ENCODE measurements around the gene AKIP1.

AKIP1 gene

DNA sequence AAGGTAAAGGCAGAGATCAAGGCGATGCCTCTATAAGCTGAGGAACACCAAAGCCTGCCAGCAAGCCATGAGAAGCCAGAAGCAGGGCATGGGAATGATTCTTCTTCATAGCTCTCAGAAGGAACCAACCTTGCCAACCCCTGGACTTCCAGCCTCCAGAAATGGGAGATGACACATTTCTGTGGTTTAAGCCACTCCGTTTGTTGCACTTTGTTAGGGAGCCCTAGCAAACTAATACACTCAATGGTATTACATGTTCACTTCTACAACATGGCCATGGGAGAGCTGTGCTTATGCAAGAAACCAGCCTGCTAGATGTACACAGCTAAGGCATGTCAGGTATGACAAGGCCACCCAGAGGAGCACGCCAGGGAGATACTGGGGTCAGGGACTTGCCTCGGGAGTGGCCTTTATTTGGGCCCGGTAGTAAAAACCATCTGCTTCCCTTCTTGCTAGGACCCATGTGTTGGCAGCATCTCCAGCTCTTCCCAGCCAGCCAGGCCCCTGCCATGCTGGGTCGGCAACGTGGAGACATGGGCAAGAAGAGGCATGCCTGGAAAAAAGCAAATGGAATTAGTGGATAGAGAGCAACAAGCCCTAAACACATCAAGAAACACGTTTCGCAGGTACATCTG is 18.1 kb downstream of the AKIP1 start:
- TF ChIP-seq, protein P1, sequence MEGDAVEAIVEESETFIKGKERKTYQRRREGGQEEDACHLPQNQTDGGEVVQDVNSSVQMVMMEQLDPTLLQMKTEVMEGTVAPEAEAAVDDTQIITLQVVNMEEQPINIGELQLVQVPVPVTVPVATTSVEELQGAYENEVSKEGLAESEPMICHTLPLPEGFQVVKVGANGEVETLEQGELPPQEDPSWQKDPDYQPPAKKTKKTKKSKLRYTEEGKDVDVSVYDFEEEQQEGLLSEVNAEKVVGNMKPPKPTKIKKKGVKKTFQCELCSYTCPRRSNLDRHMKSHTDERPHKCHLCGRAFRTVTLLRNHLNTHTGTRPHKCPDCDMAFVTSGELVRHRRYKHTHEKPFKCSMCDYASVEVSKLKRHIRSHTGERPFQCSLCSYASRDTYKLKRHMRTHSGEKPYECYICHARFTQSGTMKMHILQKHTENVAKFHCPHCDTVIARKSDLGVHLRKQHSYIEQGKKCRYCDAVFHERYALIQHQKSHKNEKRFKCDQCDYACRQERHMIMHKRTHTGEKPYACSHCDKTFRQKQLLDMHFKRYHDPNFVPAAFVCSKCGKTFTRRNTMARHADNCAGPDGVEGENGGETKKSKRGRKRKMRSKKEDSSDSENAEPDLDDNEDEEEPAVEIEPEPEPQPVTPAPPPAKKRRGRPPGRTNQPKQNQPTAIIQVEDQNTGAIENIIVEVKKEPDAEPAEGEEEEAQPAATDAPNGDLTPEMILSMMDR (IDR thresholded peaks at IDR 0.05) = no peak
- Histone ChIP-seq H3K9me3 (ENCODE audit: control insufficient read depth, low read length) (no peaks in the 10 kb centered on the region), H3K27me3 (ENCODE audit: control insufficient read depth, insufficient read depth, low read length) (no peaks in the 10 kb centered on the region)

DNA sequence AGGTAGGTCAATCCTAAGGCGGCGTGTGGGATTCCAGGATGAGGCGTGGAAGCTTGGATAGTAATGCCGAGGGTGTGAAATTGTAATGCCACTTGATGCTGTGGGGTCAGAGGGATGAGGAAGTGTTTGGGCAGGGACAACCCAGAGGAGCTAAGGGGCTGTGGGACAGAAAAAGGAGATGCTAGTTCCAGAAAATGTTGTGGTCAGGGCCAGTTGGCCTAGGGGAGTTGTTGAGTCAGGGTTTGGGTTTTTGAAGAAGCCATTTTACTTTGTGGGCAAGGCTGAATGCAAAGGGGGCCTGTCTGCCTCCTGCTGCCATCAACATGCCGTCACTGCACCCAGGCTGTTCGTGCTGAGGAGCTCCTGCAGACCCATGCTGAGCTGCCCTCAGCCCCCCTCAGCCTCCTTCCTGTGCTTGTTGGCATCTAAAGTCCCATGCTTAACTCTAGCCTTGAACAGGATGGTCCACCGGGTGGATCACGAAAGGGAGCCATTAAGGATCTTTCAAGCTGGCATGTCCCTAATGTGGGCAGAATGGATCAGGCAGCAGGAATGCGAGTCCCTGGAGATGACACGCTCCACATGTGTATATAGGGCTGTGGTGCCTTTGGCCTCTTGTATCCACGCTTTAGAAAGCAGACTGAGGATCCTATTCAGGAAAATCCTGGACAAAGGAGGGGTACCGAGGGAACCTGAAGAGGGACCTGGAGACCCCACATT is 19.6 kb downstream of the AKIP1 start:
- H3K9ac ChIP-seq = no peak overlapping the region
- H3K27ac ChIP-seq = no peak overlapping the region
- TF ChIP-seq, protein P1 (IDR thresholded peaks at IDR 0.05) = no peak
- H3K27me3 ChIP-seq (ENCODE audit: control insufficient read depth, insufficient read depth, low read length) = no peaks in the 10 kb centered on the region
- no peak overlapping the region for H3K4me3 ChIP-seq (ENCODE audit: low read depth, low read length)
- H3K9me3 ChIP-seq (ENCODE audit: control insufficient read depth, low read length) = no peaks in the 10 kb centered on the region
- H3K36me3 ChIP-seq (ENCODE audit: control insufficient read depth, insufficient read depth, low read length) = no peaks in the 10 kb centered on the region
- no peak overlapping the region for H3K4me2 ChIP-seq (ENCODE audit: low read length)
- no peaks in the 10 kb centered on the region for H3K4me1 ChIP-seq
- H3K79me2 ChIP-seq = no peaks in the 10 kb centered on the region
- no peak overlapping the region for H2AFZ ChIP-seq

More for the DNA sequence above, 18.1 kb downstream of the AKIP1 start:
- no peak overlapping the region for H2AFZ ChIP-seq
- no peaks in the 10 kb centered on the region for H3K79me2 ChIP-seq
- H3K4me1 ChIP-seq = no peaks in the 10 kb centered on the region
- no peak overlapping the region for H3K4me3 ChIP-seq (ENCODE audit: low read depth, low read length)
- no peak overlapping the region for H3K4me2 ChIP-seq (ENCODE audit: low read length)
- no peak overlapping the region for H3K27ac ChIP-seq
- H3K36me3 ChIP-seq (ENCODE audit: control insufficient read depth, insufficient read depth, low read length) = no peaks in the 10 kb centered on the region
- no peak overlapping the region for H3K9ac ChIP-seq

DNA sequence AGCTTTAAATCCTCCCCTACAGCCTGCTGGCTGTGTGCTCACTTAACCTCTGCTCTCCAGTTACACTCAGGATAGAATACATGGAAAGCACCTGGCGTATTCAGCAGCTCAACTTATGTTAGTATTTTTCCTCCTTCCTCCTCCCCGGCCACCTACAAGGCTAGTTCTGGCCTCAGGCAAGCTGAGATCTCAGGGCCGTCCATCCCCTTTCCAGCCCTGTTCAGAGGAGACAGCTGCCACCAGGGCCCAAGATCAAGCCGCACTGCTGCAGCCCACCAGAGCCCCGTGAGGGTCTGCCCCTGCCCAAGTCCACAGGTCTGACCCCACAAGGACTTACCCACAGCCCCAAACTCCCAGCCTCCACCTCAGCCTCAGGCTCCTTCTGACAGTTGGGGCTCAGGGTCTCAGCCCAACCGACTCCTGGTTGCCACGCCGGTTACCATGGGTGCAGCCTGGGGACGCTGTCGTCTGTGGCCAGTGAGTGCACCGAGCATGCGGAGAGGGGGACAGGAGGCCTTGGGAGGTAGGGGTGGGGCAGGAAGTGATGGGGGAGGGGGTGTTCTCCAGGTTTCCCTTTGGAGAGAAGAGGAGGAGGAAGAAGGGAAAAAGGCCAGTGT is 21.7 kb downstream of the AKIP1 start, which contains the start of gene C11orf16:
TSS of gene C11orf16 (minus strand) at position 384 of the 617 bp plus-strand sequence. CDS start 639 bp downstream, outside the sequence.
- Histone ChIP-seq H3K9me3 (ENCODE audit: control insufficient read depth, low read length) (no peaks in the 10 kb centered on the region), H3K4me1 (no peaks in the 10 kb centered on the region), H3K36me3 (ENCODE audit: control insufficient read depth, insufficient read depth, low read length) (no peaks in the 10 kb centered on the region), H3K9ac (no peak within 1 kb of the TSS), H2AFZ (no peak within 1 kb of the TSS), H3K27ac (no peak within 1 kb of the TSS), H3K4me3 (ENCODE audit: low read depth, low read length) (no peak within 1 kb of the TSS), H3K4me2 (ENCODE audit: low read length) (no peak within 1 kb of the TSS), H3K79me2 (no peaks in the 10 kb centered on the region), H3K27me3 (ENCODE audit: control insufficient read depth, insufficient read depth, low read length) (no peaks in the 10 kb centered on the region)
- TF ChIP-seq, protein P1 (IDR thresholded peaks at IDR 0.05) = no peak

DNA sequence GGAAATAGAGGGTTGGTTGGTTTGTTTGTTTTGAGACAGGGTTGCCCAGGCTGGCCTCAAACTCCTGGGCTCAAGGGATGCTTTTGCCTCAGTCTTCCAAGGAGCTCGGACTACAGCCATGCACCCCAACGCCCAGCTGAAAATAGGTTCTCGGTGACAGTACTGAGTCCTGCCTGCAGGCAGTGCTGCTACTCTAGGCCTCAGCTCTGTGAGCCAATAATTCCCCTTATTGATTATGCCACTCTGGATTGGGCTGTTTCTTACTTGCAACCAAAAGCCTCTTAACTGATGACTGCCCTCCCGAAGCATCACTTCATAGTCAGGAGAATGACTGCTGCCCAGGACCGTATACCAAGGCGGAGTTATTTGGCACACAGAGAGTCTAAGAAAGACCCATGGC is 22.9 kb downstream of the AKIP1 start:
- Histone ChIP-seq H3K9me3 (ENCODE audit: control insufficient read depth, low read length) (no peaks in the 10 kb centered on the region), H3K36me3 (ENCODE audit: control insufficient read depth, insufficient read depth, low read length) (no peaks in the 10 kb centered on the region), H2AFZ (no peak overlapping the region), H3K27me3 (ENCODE audit: control insufficient read depth, insufficient read depth, low read length) (no peaks in the 10 kb centered on the region), H3K4me3 (ENCODE audit: low read depth, low read length) (no peak overlapping the region), H3K27ac (no peak overlapping the region), H3K9ac (no peak overlapping the region), H3K79me2 (no peaks in the 10 kb centered on the region), H3K4me2 (ENCODE audit: low read length) (no peak overlapping the region), H3K4me1 (no peaks in the 10 kb centered on the region)
- TF ChIP-seq, protein P1 (IDR thresholded peaks at IDR 0.05) = no peak
